ENCODE measurements around the gene LEF1.

- TF ChIP-seq, protein P1, sequence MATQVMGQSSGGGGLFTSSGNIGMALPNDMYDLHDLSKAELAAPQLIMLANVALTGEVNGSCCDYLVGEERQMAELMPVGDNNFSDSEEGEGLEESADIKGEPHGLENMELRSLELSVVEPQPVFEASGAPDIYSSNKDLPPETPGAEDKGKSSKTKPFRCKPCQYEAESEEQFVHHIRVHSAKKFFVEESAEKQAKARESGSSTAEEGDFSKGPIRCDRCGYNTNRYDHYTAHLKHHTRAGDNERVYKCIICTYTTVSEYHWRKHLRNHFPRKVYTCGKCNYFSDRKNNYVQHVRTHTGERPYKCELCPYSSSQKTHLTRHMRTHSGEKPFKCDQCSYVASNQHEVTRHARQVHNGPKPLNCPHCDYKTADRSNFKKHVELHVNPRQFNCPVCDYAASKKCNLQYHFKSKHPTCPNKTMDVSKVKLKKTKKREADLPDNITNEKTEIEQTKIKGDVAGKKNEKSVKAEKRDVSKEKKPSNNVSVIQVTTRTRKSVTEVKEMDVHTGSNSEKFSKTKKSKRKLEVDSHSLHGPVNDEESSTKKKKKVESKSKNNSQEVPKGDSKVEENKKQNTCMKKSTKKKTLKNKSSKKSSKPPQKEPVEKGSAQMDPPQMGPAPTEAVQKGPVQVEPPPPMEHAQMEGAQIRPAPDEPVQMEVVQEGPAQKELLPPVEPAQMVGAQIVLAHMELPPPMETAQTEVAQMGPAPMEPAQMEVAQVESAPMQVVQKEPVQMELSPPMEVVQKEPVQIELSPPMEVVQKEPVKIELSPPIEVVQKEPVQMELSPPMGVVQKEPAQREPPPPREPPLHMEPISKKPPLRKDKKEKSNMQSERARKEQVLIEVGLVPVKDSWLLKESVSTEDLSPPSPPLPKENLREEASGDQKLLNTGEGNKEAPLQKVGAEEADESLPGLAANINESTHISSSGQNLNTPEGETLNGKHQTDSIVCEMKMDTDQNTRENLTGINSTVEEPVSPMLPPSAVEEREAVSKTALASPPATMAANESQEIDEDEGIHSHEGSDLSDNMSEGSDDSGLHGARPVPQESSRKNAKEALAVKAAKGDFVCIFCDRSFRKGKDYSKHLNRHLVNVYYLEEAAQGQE (IDR thresholded peaks at IDR 0.05; ENCODE audit: insufficient read depth in 1 of 2, low read depth in 2 of 2, low read length in 1 of 2) = no peak
- TF ChIP-seq CTCF (IDR thresholded peaks at IDR 0.05) (no peak), POLR2AphosphoS5 (IDR thresholded peaks at IDR 0.05; ENCODE audit: low read depth, low read length) (no peak), TCF7L2 (IDR thresholded peaks at IDR 0.05; ENCODE audit: low read depth, low read length) (no peak)
These were observed 8.9 kb downstream of the LEF1 start for GRCh38 chr4:108159845-108160244.
